ENCODE measurements around the gene PPARGC1A. TPM values are rescaled to one million over a fixed set of nuclear protein-coding genes. Genes with fewer than 3 reads are reported as not detected.

The PPARGC1A gene
- total and polyA plus RNA-seq, 2 donors (not counting 1 experiment from before 2014, with no cell fraction given) = not detected

GRCh38 chr4:23909671-23910070 is 19.8 kb upstream of the PPARGC1A start:
- Histone ChIP-seq H3K4me3 (ENCODE audit: control extremely low read depth in 1 of 5, extremely low read depth in 1 of 5, insufficient read depth in 1 of 5, low read depth in 2 of 5, low read length in 4 of 5) (no peak overlapping the region), H3K9ac (ENCODE audit: low read length) (no peak overlapping the region), H3K9me3 (ENCODE audit: control extremely low read depth in 1 of 3, control insufficient read depth in 2 of 3, insufficient read depth in 1 of 3, low read length in 2 of 3) (no peaks in the 10 kb centered on the region), H3K27ac (ENCODE audit: low read length in 2 of 2) (no peak overlapping the region), H3K4me2 (replicated peaks; ENCODE audit: low read depth, low read length, poor library complexity, severe bottlenecking) (no peak overlapping the region), H3K36me3 (replicated peaks in 1 of 2; ENCODE audit: control extremely low read depth in 1 of 2, control insufficient read depth in 1 of 2, extremely low read depth in 1 of 2, insufficient read depth in 2 of 2, low read length in 1 of 2) (no peaks in the 10 kb centered on the region), H3K27me3 (replicated peaks in 1 of 4; ENCODE audit: control extremely low read depth in 1 of 4, control insufficient read depth in 3 of 4, insufficient read depth in 4 of 4, low read length in 3 of 4) (no peaks in the 10 kb centered on the region), H3K4me1 (ENCODE audit: control insufficient read depth in 2 of 2, insufficient read depth in 2 of 2, low read length in 2 of 2) (no peaks in the 10 kb centered on the region), H2AFZ (ENCODE audit: insufficient read depth, low read depth, low read length, poor library complexity, severe bottlenecking) (no peak overlapping the region), H3K79me2 (ENCODE audit: control insufficient read depth, insufficient read depth, low read length) (no peaks in the 10 kb centered on the region), H4K20me1 (ENCODE audit: control insufficient read depth, insufficient read depth, low read length, poor library complexity, severe bottlenecking) (no peaks in the 10 kb centered on the region)
- Mint-ChIP-seq H3K27me3 (no peaks in the 10 kb centered on the region), H3K27ac (no peak overlapping the region), H3K4me3 (no peak overlapping the region), H3K4me1 (no peaks in the 10 kb centered on the region), H3K9me3 (ENCODE audit: insufficient read depth) (no peaks in the 10 kb centered on the region)
- POLR2A ChIA-PET = no interaction called here
- TF ChIP-seq EZH2 (IDR thresholded peaks at IDR 0.05; ENCODE audit: borderline replicate concordance, insufficient read depth, low read depth, low read length, poor library complexity, severe bottlenecking) (no peak), CTCF (IDR thresholded peaks at IDR 0.05) (no peak)
- no peak for DNase-seq
- CTCF ChIA-PET = no interaction called here
- intact Hi-C loops (cut with micrococcal nuclease) = no loop called here
- no CpG with 5 or more reads among the region's 1 CpG for WGBS (ENCODE audit: insufficient coverage)
- no peak for ATAC-seq (ENCODE audit: low read depth)

GRCh38 chr4:23906839-23907238 is 17.0 kb upstream of the PPARGC1A start:
- no peaks in the 10 kb centered on the region for H3K9me3 Mint-ChIP-seq (ENCODE audit: insufficient read depth)
- Histone ChIP-seq H3K9ac (ENCODE audit: low read length) (no peak overlapping the region), H3K4me2 (replicated peaks; ENCODE audit: low read depth, low read length, poor library complexity, severe bottlenecking) (no peak overlapping the region), H4K20me1 (ENCODE audit: control insufficient read depth, insufficient read depth, low read length, poor library complexity, severe bottlenecking) (no peaks in the 10 kb centered on the region), H2AFZ (ENCODE audit: insufficient read depth, low read depth, low read length, poor library complexity, severe bottlenecking) (no peak overlapping the region), H3K4me1 (ENCODE audit: control insufficient read depth in 2 of 2, insufficient read depth in 2 of 2, low read length in 2 of 2) (no peaks in the 10 kb centered on the region), H3K79me2 (ENCODE audit: control insufficient read depth, insufficient read depth, low read length) (no peaks in the 10 kb centered on the region), H3K9me3 (ENCODE audit: control extremely low read depth in 1 of 3, control insufficient read depth in 2 of 3, insufficient read depth in 1 of 3, low read length in 2 of 3) (no peaks in the 10 kb centered on the region), H3K36me3 (replicated peaks in 1 of 2; ENCODE audit: control extremely low read depth in 1 of 2, control insufficient read depth in 1 of 2, extremely low read depth in 1 of 2, insufficient read depth in 2 of 2, low read length in 1 of 2) (no peaks in the 10 kb centered on the region), H3K27ac (ENCODE audit: low read length in 2 of 2) (no peak overlapping the region), H3K4me3 (ENCODE audit: control extremely low read depth in 1 of 5, extremely low read depth in 1 of 5, insufficient read depth in 1 of 5, low read depth in 2 of 5, low read length in 4 of 5) (no peak overlapping the region), H3K27me3 (replicated peaks in 1 of 4; ENCODE audit: control extremely low read depth in 1 of 4, control insufficient read depth in 3 of 4, insufficient read depth in 4 of 4, low read length in 3 of 4) (no peaks in the 10 kb centered on the region)
- H3K27ac Mint-ChIP-seq = no peak overlapping the region
- ATAC-seq (ENCODE audit: low read depth) = no peak
- no peak for TF ChIP-seq CTCF (IDR thresholded peaks at IDR 0.05)
- no peak for TF ChIP-seq EZH2 (IDR thresholded peaks at IDR 0.05; ENCODE audit: borderline replicate concordance, insufficient read depth, low read depth, low read length, poor library complexity, severe bottlenecking)
- no peak overlapping the region for H3K4me3 Mint-ChIP-seq
- DNase-seq = no peak
- POLR2A ChIA-PET = no interaction called here
- H3K4me1 Mint-ChIP-seq = no peaks in the 10 kb centered on the region
- intact Hi-C loops (cut with micrococcal nuclease) = no loop called here
- CTCF ChIA-PET = no interaction called here
- no peaks in the 10 kb centered on the region for H3K27me3 Mint-ChIP-seq
- WGBS (ENCODE audit: insufficient coverage) = no CpG with 5 or more reads among the region's 3 CpGs

Data from B cell (primary cell).